ENCODE data around the gene ZSWIM7.
A peak's percentile ranks its signal among the peaks of the same experiment; 100 is the strongest.
"Not testable (repeated sequence)": the region's sequence is repeated elsewhere in the genome, so short reads cannot be mapped to it uniquely, and the experiment has no call there.

Gene ZSWIM7

DNA sequence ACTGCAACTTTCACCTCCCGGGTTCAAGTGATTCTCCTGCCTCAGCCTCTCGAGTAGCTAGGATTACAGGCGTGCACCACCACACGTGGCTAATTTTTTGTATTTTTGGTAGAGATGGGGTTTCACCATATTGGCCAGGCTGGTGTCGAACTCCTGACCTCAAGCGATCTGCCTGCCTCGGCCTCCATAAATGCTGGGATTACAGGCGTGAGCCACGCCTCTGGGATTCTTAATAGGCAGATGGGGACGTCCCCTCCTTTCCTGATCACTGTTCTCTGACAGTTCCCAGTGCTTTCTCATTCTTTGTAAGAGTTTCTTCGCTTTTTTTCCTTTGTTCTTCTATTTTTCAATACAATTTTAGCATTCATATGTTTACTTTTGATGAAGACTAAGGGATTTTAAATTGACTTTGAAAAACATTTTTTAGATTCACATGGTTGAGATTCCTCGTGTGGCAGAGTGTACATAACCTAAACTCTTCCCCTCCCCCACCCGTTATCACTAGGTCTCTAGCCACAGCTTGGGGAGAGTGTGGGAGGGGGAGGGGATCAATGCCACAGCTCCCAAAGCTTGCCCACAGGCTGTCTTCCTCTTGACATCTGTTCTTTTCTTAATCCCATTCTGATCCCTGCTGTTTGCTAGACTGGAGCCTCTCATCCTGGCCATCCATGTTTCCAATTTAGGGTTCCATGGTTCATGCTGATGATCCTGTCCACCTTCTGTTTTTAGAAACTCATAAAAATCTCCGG is 43.5 kb downstream of the ZSWIM7 start:
- DNase-seq: no peak

- DNase-seq: no peak
Observed at GRCh38 chr17:15954222-15954621, 45.3 kb downstream of the ZSWIM7 start.

DNA sequence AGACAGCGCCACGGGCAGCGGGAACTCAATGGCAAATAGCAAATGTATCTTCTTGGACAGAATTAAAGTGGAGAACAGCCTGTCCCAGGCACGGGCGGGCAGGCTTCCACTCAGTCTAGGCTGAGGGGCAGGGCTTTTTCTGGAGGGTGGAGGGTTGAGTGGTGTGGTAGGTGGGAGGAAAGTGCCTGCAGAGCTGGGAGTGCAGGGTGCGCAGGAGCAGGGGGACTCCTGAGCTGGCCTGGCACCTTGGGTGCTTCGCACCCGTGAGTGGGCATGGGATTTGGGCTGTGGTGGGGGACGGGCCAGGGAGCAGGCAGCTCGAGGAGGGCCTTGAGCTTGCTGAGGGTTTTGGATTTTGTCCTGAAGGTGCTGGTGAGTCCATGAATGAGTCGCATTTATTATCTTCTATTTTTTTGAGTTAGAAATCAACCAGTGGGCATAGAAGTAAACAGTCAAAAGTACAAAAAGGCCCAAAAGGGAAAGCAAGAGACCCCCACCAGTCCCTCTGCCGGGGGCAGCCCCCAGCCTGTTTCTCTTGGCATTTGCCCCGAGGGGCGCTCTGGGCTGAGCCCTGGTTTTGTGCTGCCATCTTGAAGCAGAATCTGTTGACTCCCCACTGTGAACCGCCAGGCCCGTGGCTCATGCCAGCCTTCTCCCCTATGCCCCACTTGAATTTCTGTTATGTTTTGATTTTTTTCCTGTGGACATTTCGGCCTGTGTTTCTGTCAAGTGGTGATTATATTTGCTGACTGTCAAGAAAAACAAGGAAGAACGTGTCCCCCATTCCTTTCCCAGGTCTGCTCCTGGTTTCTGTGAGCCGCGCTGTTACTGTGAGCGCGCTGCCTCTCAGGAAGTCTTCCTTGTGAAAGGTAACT is 46.4 kb downstream of the ZSWIM7 start:
- no peak for DNase-seq

DNA sequence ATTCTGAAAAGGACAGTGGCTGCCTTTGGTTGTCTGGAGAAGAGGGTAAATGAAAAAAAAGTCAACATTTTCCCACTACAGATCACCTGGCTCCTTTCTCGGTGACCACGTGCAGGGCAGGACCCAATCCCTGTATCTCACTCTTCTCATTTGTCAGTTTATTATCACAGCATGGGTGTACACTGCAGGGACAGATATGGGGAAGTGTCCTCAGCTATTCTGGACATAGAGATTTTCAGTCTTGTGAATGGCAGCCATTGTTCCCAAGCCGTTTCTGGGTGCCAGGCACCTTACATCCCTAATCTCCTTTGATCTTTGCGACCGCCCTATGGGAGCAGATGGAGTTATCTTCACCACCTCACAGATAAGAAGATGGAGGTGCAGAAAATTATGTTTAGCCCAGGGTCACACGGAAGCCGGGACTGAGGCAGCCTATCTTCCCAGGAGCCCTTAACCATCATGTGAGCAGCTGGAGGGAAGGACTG is 47.4 kb downstream of the ZSWIM7 start:
- no peak for DNase-seq

DNA sequence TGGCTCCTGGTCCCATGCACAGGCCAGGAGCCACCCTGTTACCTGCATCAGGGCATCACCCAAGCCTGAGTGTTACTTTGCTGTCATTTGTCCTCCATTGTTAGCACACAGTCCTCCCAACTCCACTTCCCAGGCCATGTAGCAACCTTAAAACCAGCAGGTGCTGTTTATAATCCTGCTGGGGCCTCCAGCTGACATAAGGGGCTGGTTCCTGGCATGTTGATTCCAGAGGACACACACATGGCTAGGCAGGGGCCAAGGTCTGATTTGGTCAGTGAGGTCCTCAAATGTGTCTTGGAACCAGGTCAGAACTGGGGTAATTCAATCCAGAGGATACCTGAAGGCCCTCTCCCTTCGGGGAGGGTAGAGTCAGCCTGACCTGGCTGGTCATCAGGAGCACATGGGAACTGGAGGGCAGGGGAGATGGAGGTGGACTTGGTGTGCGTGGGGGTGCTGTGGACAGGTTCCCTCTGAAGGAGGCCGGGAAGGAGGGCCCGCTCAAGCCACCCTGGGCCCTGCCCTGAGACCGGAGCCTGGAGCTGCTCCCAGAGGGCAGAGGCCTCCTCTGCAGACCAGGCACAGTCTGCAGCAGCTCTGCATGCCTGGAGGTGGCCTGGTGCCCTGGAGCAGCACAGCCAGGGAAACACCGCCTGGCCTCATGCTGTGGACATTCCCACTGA is 48.0 kb downstream of the ZSWIM7 start:
- DNase-seq: no peak

GRCh38 chr17:15947976-15948752 is 51.3 kb downstream of the ZSWIM7 start:
- DNase-seq: no peak

- DNase-seq: no peak
Observed at GRCh38 chr17:15947271-15947670, 52.2 kb downstream of the ZSWIM7 start.

GRCh38 chr17:15946611-15947120 is 52.8 kb downstream of the ZSWIM7 start:
- no peak for DNase-seq

DNA sequence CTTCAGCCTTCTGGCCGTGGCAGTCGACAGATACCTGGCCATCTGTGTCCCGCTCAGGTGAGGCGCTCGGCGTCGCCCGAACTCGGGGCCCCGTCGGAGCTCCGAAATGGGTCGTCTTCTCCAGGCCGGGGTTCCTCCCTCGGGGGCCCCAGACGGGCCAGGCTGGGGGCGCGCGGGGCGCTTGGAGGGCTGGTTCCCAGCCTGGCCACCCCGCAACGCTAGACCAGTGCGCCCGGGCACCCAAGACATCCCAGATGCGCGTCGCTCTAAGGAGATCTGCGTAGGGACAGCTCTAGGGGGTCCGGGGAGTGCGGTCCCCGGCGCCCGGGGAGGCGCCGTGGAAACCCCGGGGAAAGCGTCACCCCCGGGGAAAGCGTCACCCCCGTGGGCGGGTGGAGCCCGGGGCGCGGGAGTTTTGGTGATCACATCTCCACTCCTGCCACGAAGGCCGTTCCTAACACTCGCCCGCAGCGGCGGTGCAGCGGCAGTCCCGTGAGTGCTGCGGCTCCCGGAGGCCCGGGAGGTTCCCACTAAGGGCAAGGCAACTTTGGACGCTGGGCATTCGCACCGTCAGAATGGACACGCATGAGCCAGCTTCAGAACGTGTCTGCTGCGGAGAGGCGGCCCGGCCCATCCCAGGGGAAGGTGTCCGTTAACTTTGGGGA is 53.8 kb downstream of the ZSWIM7 start:
- DNase-seq: no peak

DNA sequence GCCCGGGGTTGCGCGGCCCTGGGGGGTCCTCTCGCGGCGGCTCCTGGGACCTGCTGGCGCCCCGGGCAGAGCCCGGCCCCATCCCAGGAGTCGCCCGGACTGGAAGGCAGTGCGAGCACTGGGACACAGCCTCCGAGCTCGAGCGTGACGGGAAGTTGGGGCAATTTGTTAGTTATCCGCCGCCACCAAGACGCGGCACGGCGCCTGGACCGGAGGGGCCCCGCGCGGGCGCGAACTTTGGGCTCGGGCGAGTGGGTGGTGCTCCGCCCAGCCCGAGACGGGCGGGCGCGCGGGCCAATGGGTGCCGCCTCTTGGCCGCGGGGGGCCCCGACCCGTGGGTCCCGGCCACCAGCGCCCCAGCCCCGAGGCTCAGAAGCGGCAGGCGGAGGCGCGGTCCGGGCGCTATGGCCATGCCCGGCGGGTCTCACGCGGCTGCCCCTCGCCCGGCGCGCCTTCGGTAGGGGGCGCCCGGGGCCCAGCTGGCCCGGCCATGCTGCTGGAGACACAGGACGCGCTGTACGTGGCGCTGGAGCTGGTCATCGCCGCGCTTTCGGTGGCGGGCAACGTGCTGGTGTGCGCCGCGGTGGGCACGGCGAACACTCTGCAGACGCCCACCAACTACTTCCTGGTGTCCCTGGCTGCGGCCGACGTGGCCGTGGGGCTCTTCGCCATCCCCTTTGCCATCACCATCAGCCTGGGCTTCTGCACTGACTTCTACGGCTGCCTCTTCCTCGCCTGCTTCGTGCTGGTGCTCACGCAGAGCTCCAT is 54.6 kb downstream of the ZSWIM7 start, which contains the start of gene ADORA2B:
Gene ADORA2B (plus strand): TSS at position 372 of the 768 bp plus-strand sequence. CDS start 119 bp downstream, at position 491.
- peak; percentile 63 for DNase-seq

- DNase-seq: no peak
Observed at GRCh38 chr17:15943971-15944758, 55.3 kb downstream of the ZSWIM7 start.

DNA sequence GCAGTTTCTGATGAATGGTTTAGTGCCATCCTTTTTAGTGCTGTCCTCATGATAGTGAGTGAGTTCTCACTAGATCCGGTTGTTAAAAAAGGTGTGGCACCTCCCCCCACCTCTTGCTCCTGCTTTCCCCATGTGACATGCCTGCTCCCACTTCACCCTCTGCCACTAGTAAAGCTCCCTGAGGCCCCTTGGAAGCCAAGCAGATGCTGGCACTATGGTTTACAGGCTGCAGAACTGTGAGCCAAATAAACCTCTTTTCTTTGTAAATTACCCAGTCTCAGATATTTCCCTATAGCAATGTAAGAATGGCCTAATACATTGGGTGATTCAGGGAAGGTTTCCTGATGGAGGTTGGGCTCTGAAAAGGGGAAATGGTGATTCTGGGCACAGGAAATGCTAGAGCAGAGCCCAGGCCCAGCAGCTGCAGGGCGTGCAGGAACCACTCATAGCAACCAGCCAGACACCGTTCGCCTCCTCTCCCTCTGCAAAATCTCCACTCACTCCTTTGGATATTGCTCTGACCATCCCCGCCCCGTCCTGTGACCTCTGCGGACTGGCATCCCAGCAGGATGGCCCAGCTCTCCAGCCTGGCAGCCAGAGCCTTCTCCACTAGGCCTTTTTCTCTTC is 57.2 kb downstream of the ZSWIM7 start:
- DNase-seq: no peak

GRCh38 chr17:15941781-15942180 is 57.7 kb downstream of the ZSWIM7 start:
- no peak for DNase-seq

DNA sequence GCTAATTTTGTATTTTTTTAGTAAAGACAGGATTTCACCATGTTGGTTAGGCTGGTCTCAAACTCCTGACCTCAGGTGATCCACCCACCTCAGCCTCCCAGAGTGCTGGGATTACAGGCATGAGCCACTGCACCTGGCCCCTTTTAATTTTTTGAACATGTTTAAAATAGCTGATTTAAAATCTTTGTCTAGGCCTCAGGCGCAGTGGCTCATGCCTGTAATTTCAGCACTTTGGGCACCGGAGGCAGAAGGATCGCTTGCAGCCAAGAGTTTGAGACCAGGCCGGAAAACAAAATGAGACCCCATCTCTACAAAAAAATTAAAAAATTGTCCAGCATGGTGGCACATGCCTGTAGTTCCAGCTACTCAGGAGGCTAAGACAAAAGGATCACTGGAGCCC is 63.0 kb downstream of the ZSWIM7 start:
- DNase-seq: not testable (repeated sequence)

GRCh38 chr17:15935891-15936290 is 63.6 kb downstream of the ZSWIM7 start:
- DNase-seq: no peak

DNA sequence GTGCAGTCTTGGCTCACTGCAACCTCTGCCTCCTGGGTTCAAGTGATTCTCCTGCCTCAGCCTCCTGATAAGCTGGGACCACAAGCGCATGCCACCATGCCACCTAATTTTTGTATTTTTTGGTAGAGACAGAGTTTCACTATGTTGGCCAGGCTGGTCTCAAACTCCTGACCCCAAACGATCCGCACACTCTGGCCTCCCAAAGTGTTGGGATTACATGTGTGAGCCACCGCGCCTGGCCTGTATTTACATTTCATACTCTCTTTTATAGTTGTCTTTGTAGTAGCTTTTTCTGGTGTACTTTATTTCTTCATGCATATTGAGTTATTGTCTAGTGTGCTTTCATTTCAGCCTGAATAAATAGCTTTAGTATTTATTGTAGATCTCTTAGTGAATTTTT is 64.6 kb downstream of the ZSWIM7 start:
- DNase-seq: no peak

DNA sequence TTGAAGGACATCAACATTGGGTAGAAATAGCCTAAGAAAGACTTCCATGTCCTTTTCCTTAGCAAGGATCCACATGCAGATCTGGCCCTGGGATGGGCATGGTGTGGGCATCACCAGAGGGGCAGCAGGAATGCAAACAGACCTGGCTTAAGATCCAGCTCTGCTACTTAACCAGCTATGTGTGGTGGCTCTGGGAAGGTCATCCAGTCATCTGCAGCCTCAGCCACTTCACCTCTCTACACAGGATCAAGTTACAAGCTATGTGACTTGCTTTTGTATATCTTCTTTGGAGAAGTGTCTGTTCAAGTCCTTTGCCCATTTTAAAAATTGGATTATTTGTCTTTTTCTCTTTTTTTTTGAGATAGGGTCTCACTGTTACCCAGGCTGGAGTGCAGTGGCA is 68.1 kb downstream of the ZSWIM7 start:
- DNase-seq: no peak

DNA sequence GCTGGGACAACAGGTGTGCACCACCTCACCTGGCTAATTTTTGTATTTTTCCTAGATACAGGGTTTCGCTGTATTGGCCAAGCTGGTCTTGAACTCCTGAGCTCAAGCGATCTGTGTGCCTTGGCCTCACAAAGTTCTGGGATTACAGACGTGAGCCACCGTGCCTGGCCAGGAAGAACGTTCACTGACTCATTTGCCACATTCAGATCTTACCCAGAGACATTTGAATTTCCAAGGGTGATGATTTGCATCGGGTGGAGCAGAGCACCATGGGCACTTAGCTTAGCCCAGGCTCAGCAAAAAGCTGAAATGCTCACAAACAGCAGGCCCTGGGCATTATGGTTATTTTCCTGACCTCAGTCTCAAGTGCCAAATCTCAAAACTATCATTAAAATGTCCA is 69.1 kb downstream of the ZSWIM7 start:
- DNase-seq: no peak

GRCh38 chr17:15929941-15930340 is 69.6 kb downstream of the ZSWIM7 start:
- DNase-seq: no peak

All from NCI-H1105 treated with DMSO at 0.1 percent for 48 hours (cell line).